Measurements from ENCODE around the gene TRMT11. TPM values are rescaled to one million over a fixed set of nuclear protein-coding genes. Genes with fewer than 3 reads are reported as not detected.

Gene TRMT11
- total and polyA plus RNA-seq, 9 of the 15 experiments (the other 6 are each of a cell fraction or from before 2014, with no cell fraction given) = 38.8 to 88.0 (median 59.8) TPM

DNA sequence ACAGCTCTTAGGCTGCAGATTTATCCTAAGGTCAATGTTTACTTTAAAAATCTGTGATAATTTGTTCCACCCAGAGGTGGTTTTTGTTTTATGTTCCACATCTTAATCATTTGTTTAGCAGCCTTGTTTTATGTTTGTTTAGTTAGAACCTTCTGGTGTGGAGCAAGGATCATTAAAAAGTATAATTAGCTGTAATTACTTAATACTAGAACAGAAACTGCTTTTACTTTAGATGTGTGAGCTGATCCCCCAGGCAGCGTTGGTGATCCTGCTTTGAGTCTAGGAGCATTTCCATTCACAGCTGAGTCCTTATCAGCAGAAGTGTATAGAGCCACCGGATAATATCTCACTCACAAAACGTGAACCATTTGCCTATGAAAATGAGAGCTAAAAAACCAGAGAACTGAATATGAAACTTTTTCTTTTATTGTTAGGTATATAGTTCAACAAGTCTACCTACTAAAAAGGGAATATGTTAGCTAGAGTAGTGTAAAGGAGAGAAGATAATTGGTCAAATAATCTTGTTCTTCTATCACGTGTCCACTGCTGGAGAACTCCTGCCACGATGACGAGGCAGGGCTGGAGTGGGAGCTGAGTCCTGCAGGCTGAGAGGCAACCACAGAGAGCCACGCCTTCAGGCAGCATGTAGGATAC lies 78.5 kb downstream of the TRMT11 start (continued):
- TF ChIP-seq USF2 (CRISPR knock-in tag; IDR thresholded peaks at IDR 0.05) (peak; percentile 87), MAFF (IDR thresholded peaks at IDR 0.05; ENCODE audit: low read length) (peak; percentile 9; the same call in 1 of the 2 replicates), ZEB2 (IDR thresholded peaks at IDR 0.05) (no peak), ZBTB8A (IDR thresholded peaks at IDR 0.05; ENCODE audit: partially characterized antibody) (no peak), ZKSCAN1 (IDR thresholded peaks at IDR 0.05; ENCODE audit: low read depth, low read length) (no peak), KLF6 (CRISPR knock-in tag; IDR thresholded peaks at IDR 0.05; ENCODE audit: borderline replicate concordance) (no peak), DPF2 (IDR thresholded peaks at IDR 0.05) (peak; percentile 70), HLTF (IDR thresholded peaks at IDR 0.05) (no peak), DIDO1 (tag; IDR thresholded peaks at IDR 0.05; ENCODE audit: low read depth) (no peak), SIN3A (IDR thresholded peaks at IDR 0.05; ENCODE audit: borderline replicate concordance in 2 of 2, control insufficient read depth in 1 of 2, low read depth in 2 of 2, low read length in 2 of 2) (no peak), CBFA2T2 (conservative IDR thresholded peaks at IDR 0.05) (peak; percentile 43), NBN (IDR thresholded peaks at IDR 0.05; ENCODE audit: low read depth) (0 out of 2 replicates have a peak, but pooled peaks have one; percentile 25), CBX3 (IDR thresholded peaks at IDR 0.05; ENCODE audit: borderline replicate concordance in 1 of 2, low read length in 2 of 2) (no peak), KAT2B (IDR thresholded peaks at IDR 0.05; ENCODE audit: low read depth, low read length) (no peak), ZNF217 (CRISPR knock-in tag; IDR thresholded peaks at IDR 0.05) (no peak)
- TF ChIP-seq, protein P1, sequence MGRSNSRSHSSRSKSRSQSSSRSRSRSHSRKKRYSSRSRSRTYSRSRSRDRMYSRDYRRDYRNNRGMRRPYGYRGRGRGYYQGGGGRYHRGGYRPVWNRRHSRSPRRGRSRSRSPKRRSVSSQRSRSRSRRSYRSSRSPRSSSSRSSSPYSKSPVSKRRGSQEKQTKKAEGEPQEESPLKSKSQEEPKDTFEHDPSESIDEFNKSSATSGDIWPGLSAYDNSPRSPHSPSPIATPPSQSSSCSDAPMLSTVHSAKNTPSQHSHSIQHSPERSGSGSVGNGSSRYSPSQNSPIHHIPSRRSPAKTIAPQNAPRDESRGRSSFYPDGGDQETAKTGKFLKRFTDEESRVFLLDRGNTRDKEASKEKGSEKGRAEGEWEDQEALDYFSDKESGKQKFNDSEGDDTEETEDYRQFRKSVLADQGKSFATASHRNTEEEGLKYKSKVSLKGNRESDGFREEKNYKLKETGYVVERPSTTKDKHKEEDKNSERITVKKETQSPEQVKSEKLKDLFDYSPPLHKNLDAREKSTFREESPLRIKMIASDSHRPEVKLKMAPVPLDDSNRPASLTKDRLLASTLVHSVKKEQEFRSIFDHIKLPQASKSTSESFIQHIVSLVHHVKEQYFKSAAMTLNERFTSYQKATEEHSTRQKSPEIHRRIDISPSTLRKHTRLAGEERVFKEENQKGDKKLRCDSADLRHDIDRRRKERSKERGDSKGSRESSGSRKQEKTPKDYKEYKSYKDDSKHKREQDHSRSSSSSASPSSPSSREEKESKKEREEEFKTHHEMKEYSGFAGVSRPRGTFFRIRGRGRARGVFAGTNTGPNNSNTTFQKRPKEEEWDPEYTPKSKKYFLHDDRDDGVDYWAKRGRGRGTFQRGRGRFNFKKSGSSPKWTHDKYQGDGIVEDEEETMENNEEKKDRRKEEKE (IDR thresholded peaks at IDR 0.05; ENCODE audit: borderline replicate concordance in 1 of 2, control insufficient read depth in 1 of 2, low read depth in 2 of 2, low read length in 1 of 2) = no peak
- TF ChIP-seq, protein P2, sequence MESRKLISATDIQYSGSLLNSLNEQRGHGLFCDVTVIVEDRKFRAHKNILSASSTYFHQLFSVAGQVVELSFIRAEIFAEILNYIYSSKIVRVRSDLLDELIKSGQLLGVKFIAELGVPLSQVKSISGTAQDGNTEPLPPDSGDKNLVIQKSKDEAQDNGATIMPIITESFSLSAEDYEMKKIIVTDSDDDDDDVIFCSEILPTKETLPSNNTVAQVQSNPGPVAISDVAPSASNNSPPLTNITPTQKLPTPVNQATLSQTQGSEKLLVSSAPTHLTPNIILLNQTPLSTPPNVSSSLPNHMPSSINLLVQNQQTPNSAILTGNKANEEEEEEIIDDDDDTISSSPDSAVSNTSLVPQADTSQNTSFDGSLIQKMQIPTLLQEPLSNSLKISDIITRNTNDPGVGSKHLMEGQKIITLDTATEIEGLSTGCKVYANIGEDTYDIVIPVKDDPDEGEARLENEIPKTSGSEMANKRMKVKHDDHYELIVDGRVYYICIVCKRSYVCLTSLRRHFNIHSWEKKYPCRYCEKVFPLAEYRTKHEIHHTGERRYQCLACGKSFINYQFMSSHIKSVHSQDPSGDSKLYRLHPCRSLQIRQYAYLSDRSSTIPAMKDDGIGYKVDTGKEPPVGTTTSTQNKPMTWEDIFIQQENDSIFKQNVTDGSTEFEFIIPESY (CRISPR knock-in tag; IDR thresholded peaks at IDR 0.05) = no peak
- TF ChIP-seq, protein P3, sequence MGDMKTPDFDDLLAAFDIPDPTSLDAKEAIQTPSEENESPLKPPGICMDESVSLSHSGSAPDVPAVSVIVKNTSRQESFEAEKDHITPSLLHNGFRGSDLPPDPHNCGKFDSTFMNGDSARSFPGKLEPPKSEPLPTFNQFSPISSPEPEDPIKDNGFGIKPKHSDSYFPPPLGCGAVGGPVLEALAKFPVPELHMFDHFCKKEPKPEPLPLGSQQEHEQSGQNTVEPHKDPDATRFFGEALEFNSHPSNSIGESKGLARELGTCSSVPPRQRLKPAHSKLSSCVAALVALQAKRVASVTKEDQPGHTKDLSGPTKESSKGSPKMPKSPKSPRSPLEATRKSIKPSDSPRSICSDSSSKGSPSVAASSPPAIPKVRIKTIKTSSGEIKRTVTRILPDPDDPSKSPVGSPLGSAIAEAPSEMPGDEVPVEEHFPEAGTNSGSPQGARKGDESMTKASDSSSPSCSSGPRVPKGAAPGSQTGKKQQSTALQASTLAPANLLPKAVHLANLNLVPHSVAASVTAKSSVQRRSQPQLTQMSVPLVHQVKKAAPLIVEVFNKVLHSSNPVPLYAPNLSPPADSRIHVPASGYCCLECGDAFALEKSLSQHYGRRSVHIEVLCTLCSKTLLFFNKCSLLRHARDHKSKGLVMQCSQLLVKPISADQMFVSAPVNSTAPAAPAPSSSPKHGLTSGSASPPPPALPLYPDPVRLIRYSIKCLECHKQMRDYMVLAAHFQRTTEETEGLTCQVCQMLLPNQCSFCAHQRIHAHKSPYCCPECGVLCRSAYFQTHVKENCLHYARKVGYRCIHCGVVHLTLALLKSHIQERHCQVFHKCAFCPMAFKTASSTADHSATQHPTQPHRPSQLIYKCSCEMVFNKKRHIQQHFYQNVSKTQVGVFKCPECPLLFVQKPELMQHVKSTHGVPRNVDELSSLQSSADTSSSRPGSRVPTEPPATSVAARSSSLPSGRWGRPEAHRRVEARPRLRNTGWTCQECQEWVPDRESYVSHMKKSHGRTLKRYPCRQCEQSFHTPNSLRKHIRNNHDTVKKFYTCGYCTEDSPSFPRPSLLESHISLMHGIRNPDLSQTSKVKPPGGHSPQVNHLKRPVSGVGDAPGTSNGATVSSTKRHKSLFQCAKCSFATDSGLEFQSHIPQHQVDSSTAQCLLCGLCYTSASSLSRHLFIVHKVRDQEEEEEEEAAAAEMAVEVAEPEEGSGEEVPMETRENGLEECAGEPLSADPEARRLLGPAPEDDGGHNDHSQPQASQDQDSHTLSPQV (IDR thresholded peaks at IDR 0.05) = peak; percentile 77

Measured in K562 (cell line).